Sigmoid colon (tissue), 7 donors: ENCODE measurements around the gene EFCAB9. TPM values are rescaled to one million over a fixed set of nuclear protein-coding genes. Genes with fewer than 3 reads are reported as not detected.

ENCODE experiments used
- DNase-seq: peaks from one replicate; pipeline ENCODE4 v3.0.0-alpha.2; 2019
- H3K27ac ChIP-seq, 4 donors: fragments of 200-600 bp; sonication (generic); one replicate each; pipeline ENCODE4 v1.5.1; 2016 to 2019; ENCODE audit warnings: mild to moderate bottlenecking in 1 of 4
- H3K27me3 ChIP-seq, 3 donors: fragments of 200-600 bp; sonication (generic); one replicate each; pipeline ENCODE4 v1.5.1; 2019; ENCODE audit warnings: mild to moderate bottlenecking in 1 of 3
- H3K36me3 ChIP-seq, 4 donors: fragments of 200-600 bp; sonication (generic); one replicate each; pipeline ENCODE4 v1.5.1; 2016 to 2019
- H3K4me1 ChIP-seq, 4 donors: fragments of 200-600 bp; sonication (generic); one replicate each; pipeline ENCODE4 v1.5.1; 2017 to 2019
- H3K4me3 ChIP-seq, 4 donors: fragments of 200-600 bp; sonication (generic); one replicate each; pipeline ENCODE4 v1.5.1; 2017 to 2019; ENCODE audit warnings: mild to moderate bottlenecking in 2 of 4, moderate library complexity in 1 of 4
- H3K9me3 ChIP-seq, 4 donors: fragments of 200-600 bp in 3 of 4; sonication (generic) in 3 of 4; one replicate each; pipeline versions ENCODE4 v1.5.1 to v1.6.1; 2013 to 2019
- EP300 ChIP-seq, 4 donors: sonication (generic); formaldehyde crosslinking; IDR thresholded peaks; one replicate each; pipeline ENCODE4 v1.6.1; 2017; ENCODE audit warnings: antibody characterized with exemption in 4 of 4
- POLR2A ChIP-seq, 2 donors: fragments of 450-650 bp; IDR thresholded peaks; one replicate each; pipeline ENCODE4 v1.6.1; 2016; ENCODE audit warnings: antibody characterized with exemption in 2 of 2, mild to moderate bottlenecking in 2 of 2, moderate library complexity in 2 of 2
- POLR2AphosphoS5 ChIP-seq, 4 donors: sonication (generic); formaldehyde crosslinking; IDR thresholded peaks; one replicate each; pipeline ENCODE4 v1.6.1; 2017; ENCODE audit warnings: antibody characterized with exemption in 4 of 4
- WGBS, 2 donors: extraction: QIAGEN DNeasy Blood & Tissue Kit; methylation state at CpG; one replicate each; pipeline ENCODE4 v1.1.7; 2013; 5-methylcytosine and 5-hydroxymethylcytosine counted together
- intact Hi-C: fragments of 100-400 bp; cut with DNase I; formaldehyde crosslinking; loops from one replicate; pipeline ENCODE4 v1.15.1; 2023
- polyA plus RNA-seq, 3 donors: library from polyadenylated mRNA; stranded (reverse); fragments of 200-250 nt; gene quantifications; one replicate each; pipeline ENCODE4 v1.2.3, GENCODE V29; 2013
- total RNA-seq, 4 donors: library from RNA; depleted of rRNA; stranded (reverse); fragments of >200 nt; gene quantifications; one replicate each; pipeline ENCODE4 v1.1.0, GENCODE V29; 2016
- TF ChIP-seq, protein P1 (sequence below), 4 experiments: fragments of 450-650 bp in 3 of 4; fragments of 200-600 bp in 1 of 4; IDR thresholded peaks; one replicate each; pipeline ENCODE4 v1.5.1; 2016 to 2019; ENCODE audit warnings: antibody characterized with exemption in 4 of 4, mild to moderate bottlenecking in 3 of 4, moderate library complexity in 2 of 4
- donor health status: healthy with polysubstance abuse.
- donor health status: Bipolar disorder and iron deficiency.
- donor health status: healthy.

EFCAB9 gene
- total and polyA plus RNA-seq, 7 donors, result not detected

DNA sequence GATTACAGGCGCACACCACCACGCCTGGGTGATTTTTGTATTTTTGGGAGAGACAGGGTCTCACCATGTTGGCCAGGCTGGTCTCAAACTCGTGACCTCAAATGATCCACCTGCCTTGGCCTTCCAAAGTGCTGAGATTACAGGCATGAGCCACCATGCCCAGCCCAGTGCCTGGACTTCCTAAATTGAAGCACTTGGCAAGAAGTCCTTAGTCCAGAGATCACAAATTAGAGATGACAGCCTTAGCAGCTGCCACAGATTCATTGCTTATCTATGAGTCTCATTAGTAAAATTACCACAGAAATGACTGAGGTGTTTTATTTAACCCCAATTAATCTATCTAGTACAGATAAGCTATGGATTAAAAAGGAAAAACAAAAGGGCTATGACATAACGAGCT, 19.2 kb downstream of the EFCAB9 start:
- no peak for DNase-seq
- Histone ChIP-seq H3K27ac (no peak overlapping the region), H3K9me3 (no peaks in the 10 kb centered on the region), H3K4me1 (no peaks in the 10 kb centered on the region), H3K4me3 (no peak overlapping the region), H3K27me3 (no peaks in the 10 kb centered on the region), H3K36me3 (peaks cover 0 to 32% (median 9%) of the 10 kb centered on the region in 4 donors)
- WGBS, 2 donors, result 86 to 93% methylated on average over 4 of the region's 4 CpGs
- intact Hi-C loops, result no loop called here
- no peak for TF ChIP-seq POLR2A (IDR thresholded peaks at IDR 0.05)
- no peak for TF ChIP-seq EP300 (IDR thresholded peaks at IDR 0.05)
- TF ChIP-seq, protein P1, sequence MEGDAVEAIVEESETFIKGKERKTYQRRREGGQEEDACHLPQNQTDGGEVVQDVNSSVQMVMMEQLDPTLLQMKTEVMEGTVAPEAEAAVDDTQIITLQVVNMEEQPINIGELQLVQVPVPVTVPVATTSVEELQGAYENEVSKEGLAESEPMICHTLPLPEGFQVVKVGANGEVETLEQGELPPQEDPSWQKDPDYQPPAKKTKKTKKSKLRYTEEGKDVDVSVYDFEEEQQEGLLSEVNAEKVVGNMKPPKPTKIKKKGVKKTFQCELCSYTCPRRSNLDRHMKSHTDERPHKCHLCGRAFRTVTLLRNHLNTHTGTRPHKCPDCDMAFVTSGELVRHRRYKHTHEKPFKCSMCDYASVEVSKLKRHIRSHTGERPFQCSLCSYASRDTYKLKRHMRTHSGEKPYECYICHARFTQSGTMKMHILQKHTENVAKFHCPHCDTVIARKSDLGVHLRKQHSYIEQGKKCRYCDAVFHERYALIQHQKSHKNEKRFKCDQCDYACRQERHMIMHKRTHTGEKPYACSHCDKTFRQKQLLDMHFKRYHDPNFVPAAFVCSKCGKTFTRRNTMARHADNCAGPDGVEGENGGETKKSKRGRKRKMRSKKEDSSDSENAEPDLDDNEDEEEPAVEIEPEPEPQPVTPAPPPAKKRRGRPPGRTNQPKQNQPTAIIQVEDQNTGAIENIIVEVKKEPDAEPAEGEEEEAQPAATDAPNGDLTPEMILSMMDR (IDR thresholded peaks at IDR 0.05), result no peak

DNA sequence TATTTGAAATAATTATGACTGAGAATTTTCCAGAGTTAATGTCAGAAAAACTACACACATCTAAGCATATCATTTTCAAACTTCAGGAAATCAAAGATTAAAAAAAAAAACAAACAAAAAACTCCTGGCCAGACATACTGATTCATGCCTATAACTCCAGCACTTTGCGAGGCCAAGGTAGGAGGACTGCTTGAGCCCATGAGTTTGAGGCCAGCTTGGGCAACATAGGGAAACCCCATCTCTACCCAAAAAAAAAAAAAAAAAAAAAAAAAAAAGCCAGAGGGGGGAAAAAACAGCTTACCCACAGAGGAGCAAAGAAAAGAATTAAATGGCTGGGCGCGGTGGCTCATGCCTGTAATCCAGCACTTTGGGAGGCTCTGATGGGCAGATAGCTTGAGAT, 22.4 kb downstream of the EFCAB9 start:
- Histone ChIP-seq H3K4me1 (no peaks in the 10 kb centered on the region), H3K27me3 (no peaks in the 10 kb centered on the region), H3K27ac (no peak overlapping the region), H3K36me3 (peaks cover 0 to 30% (median 6%) of the 10 kb centered on the region in 4 donors), H3K4me3 (no peak overlapping the region), H3K9me3 (peaks cover 0 to 6% (median 0%) of the 10 kb centered on the region in 4 donors)
- 77 to 97% methylated on average over 3 of the region's 3 CpGs for WGBS, 2 donors
- TF ChIP-seq, protein P1 (IDR thresholded peaks at IDR 0.05), result no peak
- TF ChIP-seq EP300 (IDR thresholded peaks at IDR 0.05) (no peak), POLR2AphosphoS5 (IDR thresholded peaks at IDR 0.05) (no peak), POLR2A (IDR thresholded peaks at IDR 0.05) (no peak)
- no peak for DNase-seq
- intact Hi-C loops, result no loop called here

DNA sequence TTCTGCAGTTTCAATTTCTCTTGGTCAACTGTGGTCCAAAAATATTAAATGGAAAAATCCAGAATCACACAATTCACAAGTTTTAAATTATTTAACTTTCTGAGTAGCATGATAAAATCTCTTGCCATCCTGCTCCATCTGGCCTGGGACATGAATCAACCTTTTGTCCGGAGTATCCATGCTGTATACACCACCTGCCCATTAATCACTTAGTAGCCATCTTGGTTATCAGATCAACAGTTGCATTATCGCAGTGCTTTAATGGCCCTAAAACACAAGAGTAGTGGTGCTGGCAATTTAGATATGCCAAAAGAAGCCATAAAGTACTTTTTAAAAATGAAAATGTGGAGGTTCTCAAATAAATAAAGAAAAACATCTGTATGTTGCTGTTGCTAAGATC, 25.3 kb downstream of the EFCAB9 start:
- DNase-seq, result no peak
- intact Hi-C loops, result no loop called here

DNA sequence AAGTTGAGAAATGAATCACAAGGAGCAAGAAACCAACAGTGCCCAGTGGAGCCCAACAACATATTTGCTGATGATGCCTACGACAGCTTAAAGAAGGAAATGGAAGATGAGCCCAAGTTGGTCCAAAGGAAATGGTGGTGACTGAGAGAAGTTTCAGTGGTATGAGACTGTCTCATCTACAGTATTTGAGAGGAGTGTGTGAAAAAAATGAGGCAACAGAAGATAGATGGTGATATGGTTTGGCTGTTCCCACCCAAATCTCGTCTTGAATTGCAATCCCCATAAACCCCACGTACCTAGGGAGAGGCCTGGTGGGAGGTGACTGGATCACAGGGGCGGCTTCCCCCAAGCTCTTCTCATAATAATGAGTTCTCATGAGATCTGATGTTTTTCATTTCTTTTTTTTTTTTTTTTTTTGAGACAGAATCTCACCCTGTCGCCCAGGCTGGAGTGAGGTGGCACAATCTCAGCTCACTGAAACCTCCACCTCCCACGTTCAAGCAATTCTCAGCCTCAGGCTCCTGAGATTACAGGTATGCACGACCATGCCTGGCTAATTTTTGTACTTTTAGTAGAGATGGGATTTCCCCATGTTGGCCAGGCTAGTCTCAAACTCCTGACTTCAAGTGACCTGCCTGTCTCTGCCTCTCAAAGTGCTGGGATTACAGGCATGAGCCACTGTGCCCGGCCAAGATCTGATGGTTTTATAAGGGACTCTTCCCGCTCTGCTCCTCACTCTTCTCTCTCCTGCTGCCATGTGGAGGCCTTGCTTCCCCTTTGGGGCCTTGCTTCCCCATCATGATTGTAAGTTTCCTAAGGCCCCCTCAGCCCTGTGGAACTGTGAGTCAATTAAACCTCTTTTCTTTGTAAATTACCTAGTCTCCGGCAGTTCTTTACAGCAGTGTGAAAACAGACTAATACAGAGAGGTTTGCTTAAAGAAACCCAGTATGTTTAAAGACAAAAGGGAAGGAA, 30.2 kb downstream of the EFCAB9 start:
- WGBS, 2 donors, result 85 to 90% methylated on average over 10 of the region's 10 CpGs
- TF ChIP-seq POLR2AphosphoS5 (IDR thresholded peaks at IDR 0.05) (no peak), POLR2A (IDR thresholded peaks at IDR 0.05) (no peak), EP300 (IDR thresholded peaks at IDR 0.05) (no peak)
- TF ChIP-seq, protein P1 (IDR thresholded peaks at IDR 0.05), result no peak
- intact Hi-C loops, result no loop called here
- Histone ChIP-seq H3K4me3 (no peak overlapping the region), H3K9me3 (peaks cover 0 to under 1% (median 0%) of the 10 kb centered on the region in 4 donors), H3K36me3 (peaks cover 0 to 15% (median 0%) of the 10 kb centered on the region in 4 donors), H3K4me1 (no peaks in the 10 kb centered on the region), H3K27me3 (no peaks in the 10 kb centered on the region), H3K27ac (no peak overlapping the region)
- DNase-seq, result no peak

More for the DNA sequence above, 25.3 kb downstream of the EFCAB9 start:
- Histone ChIP-seq H3K27ac (no peak overlapping the region), H3K4me3 (no peak overlapping the region), H3K4me1 (no peaks in the 10 kb centered on the region), H3K9me3 (peaks cover 0 to 6% (median 0%) of the 10 kb centered on the region in 4 donors), H3K36me3 (peaks cover 0 to 22% (median 0%) of the 10 kb centered on the region in 4 donors), H3K27me3 (no peaks in the 10 kb centered on the region)
- 76 to 90% methylated on average over 2 of the region's 2 CpGs for WGBS, 2 donors
- TF ChIP-seq EP300 (IDR thresholded peaks at IDR 0.05) (no peak), POLR2A (IDR thresholded peaks at IDR 0.05) (no peak), POLR2AphosphoS5 (IDR thresholded peaks at IDR 0.05) (no peak)
- TF ChIP-seq, protein P1 (IDR thresholded peaks at IDR 0.05), result no peak
